Measurements from ENCODE around the gene TNS1. TPM values are rescaled to one million over a fixed set of nuclear protein-coding genes. Genes with fewer than 3 reads are reported as not detected.
"Not testable (repeated sequence)": the region's sequence is repeated elsewhere in the genome, so short reads cannot be mapped to it uniquely, and the experiment has no call there.

Gene TNS1
- total and polyA plus RNA-seq, 4 donors = 46.9 to 64.5 (median 58.1) TPM

DNA sequence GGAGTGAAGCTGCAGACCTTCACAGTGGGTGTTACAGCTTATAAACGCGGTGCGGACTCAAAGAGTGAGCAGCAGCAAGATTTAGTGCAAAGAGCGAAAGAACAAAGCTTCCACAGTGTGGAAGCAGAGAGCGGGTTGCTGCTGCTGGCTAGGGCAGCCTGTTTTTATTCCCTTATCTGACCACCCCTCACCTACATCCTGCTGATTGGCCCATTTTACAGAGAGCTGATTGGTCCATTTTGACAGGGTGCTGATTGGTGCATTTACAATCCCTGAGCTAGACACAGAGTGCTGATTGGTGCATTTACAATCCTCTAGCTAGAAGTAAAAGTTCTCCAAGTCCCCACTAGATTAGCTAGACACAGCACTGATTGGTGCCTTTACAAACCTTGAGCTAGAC lies 216.2 kb downstream of the TNS1 start:
- H3K4me3 ChIP-seq (ENCODE audit: low read depth, low read length); DNase-seq (ENCODE audit: low read depth in 4 of 6, low spot score in 6 of 6); H3K27ac ChIP-seq (ENCODE audit: low read depth, low read length); H3K27me3 ChIP-seq (ENCODE audit: control insufficient read depth, insufficient read depth, low read length); H3K36me3 ChIP-seq (ENCODE audit: control insufficient read depth, insufficient read depth, low read length); H3K9me3 ChIP-seq (ENCODE audit: control insufficient read depth, insufficient read depth, low read length): not testable (repeated sequence)
- H3K4me1 ChIP-seq (ENCODE audit: control insufficient read depth, insufficient read depth, low read length) = peaks cover 19% of the 10 kb centered on the region
- WGBS (ENCODE audit: insufficient coverage) = 53% methylated on average over 5 of the region's 5 CpGs

DNA sequence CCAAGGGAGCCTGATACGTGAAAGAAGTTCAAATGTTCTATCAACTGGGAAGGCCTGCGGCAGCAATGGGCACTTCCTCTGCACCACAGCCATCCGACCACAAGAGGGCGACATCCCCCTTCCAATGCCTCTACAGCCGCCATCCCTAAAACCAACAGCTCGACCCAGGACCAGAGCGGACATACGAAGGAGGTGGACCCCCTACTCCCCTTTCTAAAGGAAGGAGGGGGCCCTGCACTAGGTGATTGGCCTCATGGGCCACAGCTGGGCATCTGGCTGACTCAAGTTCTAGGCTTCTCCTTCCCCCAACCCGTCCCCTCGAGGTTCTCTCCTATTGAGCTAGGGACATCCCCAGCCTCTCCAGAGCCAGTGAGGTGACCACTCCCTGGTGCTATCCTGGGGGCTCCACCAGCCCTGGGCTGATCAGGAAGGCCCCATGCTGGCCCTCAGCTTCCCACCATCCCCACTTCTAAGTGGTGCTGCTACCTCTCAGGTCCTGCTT lies 217.2 kb downstream of the TNS1 start:
- H3K27me3 ChIP-seq (ENCODE audit: control insufficient read depth, insufficient read depth, low read length) = no peaks in the 10 kb centered on the region
- peak; percentile 29 to 93 (median 60) for DNase-seq (ENCODE audit: low read depth in 4 of 6, low spot score in 6 of 6)
- WGBS (ENCODE audit: insufficient coverage) = 17% methylated on average over 10 of the region's 10 CpGs
- no peak overlapping the region for H3K27ac ChIP-seq (ENCODE audit: low read depth, low read length)
- H3K4me3 ChIP-seq (ENCODE audit: low read depth, low read length) = no peak overlapping the region
- no peaks in the 10 kb centered on the region for H3K9me3 ChIP-seq (ENCODE audit: control insufficient read depth, insufficient read depth, low read length)
- peaks cover 19% of the 10 kb centered on the region for H3K4me1 ChIP-seq (ENCODE audit: control insufficient read depth, insufficient read depth, low read length)
- peaks cover 6% of the 10 kb centered on the region for H3K36me3 ChIP-seq (ENCODE audit: control insufficient read depth, insufficient read depth, low read length)

DNA sequence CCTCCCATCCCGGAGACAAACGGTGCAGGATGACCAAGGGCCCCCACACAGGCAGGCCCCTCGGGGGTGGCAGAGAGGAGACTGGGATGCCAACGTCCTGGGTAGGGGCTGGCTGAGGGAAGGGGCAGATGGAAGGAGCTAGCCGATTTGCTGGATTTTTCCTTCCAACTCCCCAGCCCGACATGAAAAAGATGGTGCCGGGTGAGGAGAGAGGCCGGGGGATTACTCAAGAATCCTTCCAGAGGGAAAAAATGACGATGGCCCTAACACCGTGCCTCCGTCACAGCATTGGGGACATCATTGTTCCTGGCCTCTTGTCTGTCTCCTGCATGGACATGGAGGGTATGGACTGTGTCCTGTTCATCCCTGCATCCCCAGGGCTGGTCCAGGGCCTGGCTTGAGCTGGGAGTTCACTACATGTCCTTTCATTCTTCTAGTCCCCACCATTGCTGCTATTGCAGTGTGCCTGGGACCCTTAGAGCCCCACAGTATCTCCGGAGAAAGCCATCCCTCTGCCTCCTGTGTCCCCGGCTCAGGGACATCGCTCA lies 217.7 kb downstream of the TNS1 start:
- Histone ChIP-seq H3K27me3 (ENCODE audit: control insufficient read depth, insufficient read depth, low read length) (no peaks in the 10 kb centered on the region), H3K36me3 (ENCODE audit: control insufficient read depth, insufficient read depth, low read length) (peaks cover 6% of the 10 kb centered on the region), H3K27ac (ENCODE audit: low read depth, low read length) (no peak overlapping the region), H3K4me3 (ENCODE audit: low read depth, low read length) (no peak overlapping the region), H3K4me1 (ENCODE audit: control insufficient read depth, insufficient read depth, low read length) (peaks cover 19% of the 10 kb centered on the region), H3K9me3 (ENCODE audit: control insufficient read depth, insufficient read depth, low read length) (no peaks in the 10 kb centered on the region)
- DNase-seq (ENCODE audit: low read depth in 4 of 6, low spot score in 6 of 6) = no peak
- WGBS (ENCODE audit: insufficient coverage) = 59% methylated on average over 9 of the region's 14 CpGs

DNA sequence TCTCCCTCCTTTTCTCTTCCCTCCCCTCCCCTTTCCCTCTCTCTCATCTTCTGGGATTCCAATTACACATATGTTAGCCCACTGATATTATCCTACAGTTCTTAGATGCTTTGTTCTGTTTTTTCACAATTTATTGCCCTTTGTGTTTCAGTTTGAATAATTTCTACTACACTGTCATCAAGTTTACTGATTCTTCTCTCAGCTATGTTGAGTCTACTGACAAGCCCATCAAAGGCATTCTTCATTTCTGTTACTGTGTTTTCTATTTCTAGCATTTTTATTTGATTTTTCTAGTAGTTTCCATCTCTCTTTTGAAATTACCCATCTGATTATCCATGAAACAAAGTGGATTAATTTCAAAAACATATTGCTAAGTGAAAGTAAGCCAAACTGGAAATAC lies 219.6 kb downstream of the TNS1 start:
- Histone ChIP-seq H3K27ac (ENCODE audit: low read depth, low read length) (no peak overlapping the region), H3K4me3 (ENCODE audit: low read depth, low read length) (no peak overlapping the region), H3K4me1 (ENCODE audit: control insufficient read depth, insufficient read depth, low read length) (peaks cover 6% of the 10 kb centered on the region), H3K36me3 (ENCODE audit: control insufficient read depth, insufficient read depth, low read length) (peaks cover 6% of the 10 kb centered on the region), H3K9me3 (ENCODE audit: control insufficient read depth, insufficient read depth, low read length) (no peaks in the 10 kb centered on the region), H3K27me3 (ENCODE audit: control insufficient read depth, insufficient read depth, low read length) (no peaks in the 10 kb centered on the region)
- DNase-seq (ENCODE audit: low read depth in 4 of 6, low spot score in 6 of 6) = no peak

DNA sequence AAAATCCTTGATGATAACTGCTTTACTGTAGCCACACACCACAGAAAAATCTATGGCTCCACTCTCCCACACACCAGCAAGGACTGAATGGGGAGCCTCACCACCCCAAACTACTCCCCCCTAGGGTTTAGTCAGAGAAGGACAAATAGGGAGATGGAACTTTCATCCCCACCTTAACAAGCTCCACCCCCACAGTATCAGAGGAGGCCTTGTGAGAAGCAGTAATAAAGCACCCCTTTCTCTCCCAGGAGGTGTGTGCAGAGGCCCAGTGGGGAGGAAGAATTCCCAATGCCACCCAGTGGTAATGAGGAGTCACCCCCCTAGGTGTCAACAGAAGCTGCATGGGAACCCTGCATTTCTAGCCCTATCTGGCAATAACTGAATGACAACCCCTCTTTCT lies 224.9 kb downstream of the TNS1 start:
- H3K27ac ChIP-seq (ENCODE audit: low read depth, low read length) = no peak overlapping the region
- no peaks in the 10 kb centered on the region for H3K27me3 ChIP-seq (ENCODE audit: control insufficient read depth, insufficient read depth, low read length)
- H3K36me3 ChIP-seq (ENCODE audit: control insufficient read depth, insufficient read depth, low read length) = no peaks in the 10 kb centered on the region
- no peaks in the 10 kb centered on the region for H3K4me1 ChIP-seq (ENCODE audit: control insufficient read depth, insufficient read depth, low read length)
- DNase-seq (ENCODE audit: low read depth in 4 of 6, low spot score in 6 of 6) = no peak
- H3K9me3 ChIP-seq (ENCODE audit: control insufficient read depth, insufficient read depth, low read length) = no peaks in the 10 kb centered on the region
- H3K4me3 ChIP-seq (ENCODE audit: low read depth, low read length) = no peak overlapping the region

DNA sequence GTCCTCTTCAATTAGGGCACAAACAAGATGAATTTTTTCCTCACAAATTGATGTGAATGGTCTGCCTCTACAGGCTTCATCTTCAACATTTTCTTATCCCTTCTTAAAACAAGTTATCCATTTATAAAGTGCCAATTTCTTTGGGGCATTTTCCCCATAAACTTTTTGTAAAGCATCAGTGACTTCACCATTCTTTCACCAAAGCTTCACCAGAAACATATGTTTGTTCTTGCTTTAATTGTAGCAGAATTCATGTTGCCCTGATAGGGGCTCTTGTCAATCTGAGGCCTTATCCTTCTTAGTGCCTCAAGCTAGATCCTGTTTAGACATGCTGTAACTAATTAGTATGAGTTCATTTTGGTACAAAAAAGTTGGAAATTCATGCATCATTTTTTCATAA lies 226.2 kb downstream of the TNS1 start:
- DNase-seq (ENCODE audit: low read depth in 4 of 6, low spot score in 6 of 6) = no peak
- H3K4me1 ChIP-seq (ENCODE audit: control insufficient read depth, insufficient read depth, low read length) = no peaks in the 10 kb centered on the region
- no peak overlapping the region for H3K27ac ChIP-seq (ENCODE audit: low read depth, low read length)
- no peaks in the 10 kb centered on the region for H3K27me3 ChIP-seq (ENCODE audit: control insufficient read depth, insufficient read depth, low read length)
- no peak overlapping the region for H3K4me3 ChIP-seq (ENCODE audit: low read depth, low read length)
- no peaks in the 10 kb centered on the region for H3K9me3 ChIP-seq (ENCODE audit: control insufficient read depth, insufficient read depth, low read length)
- H3K36me3 ChIP-seq (ENCODE audit: control insufficient read depth, insufficient read depth, low read length) = no peaks in the 10 kb centered on the region

DNA sequence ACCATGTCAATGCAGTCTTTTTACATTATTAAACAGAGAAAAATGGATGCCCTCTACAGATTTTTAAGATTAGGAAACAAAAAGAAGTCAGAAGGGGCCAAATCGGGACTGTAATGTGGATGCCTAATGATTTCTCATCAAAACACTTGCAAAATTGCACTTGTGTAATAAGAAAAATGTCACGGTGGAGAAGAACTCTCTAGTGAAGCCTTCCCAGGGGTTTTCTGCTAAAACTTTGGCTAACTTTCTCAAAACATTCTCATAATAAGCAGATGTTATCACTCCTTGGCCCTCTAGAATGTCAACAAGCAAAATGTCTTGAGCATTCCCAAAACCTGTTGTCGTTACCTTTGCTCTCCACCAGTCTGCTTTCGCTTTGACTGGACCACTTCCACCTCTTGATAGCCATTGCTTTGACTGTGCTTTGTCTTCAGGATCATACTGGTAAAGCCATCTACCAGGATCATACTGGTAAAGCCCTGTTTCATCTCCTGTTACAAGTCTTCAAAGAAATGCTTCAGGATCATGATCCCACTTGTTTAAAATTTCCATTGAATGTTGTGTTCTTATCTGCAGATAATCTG lies 226.8 kb downstream of the TNS1 start:
- no peaks in the 10 kb centered on the region for H3K4me1 ChIP-seq (ENCODE audit: control insufficient read depth, insufficient read depth, low read length)
- H3K36me3 ChIP-seq (ENCODE audit: control insufficient read depth, insufficient read depth, low read length) = no peaks in the 10 kb centered on the region
- no peaks in the 10 kb centered on the region for H3K9me3 ChIP-seq (ENCODE audit: control insufficient read depth, insufficient read depth, low read length)
- DNase-seq (ENCODE audit: low read depth in 4 of 6, low spot score in 6 of 6) = no peak
- 83% methylated on average over 2 of the region's 4 CpGs for WGBS (ENCODE audit: insufficient coverage)
- H3K27ac ChIP-seq (ENCODE audit: low read depth, low read length) = no peak overlapping the region
- H3K4me3 ChIP-seq (ENCODE audit: low read depth, low read length) = no peak overlapping the region
- no peaks in the 10 kb centered on the region for H3K27me3 ChIP-seq (ENCODE audit: control insufficient read depth, insufficient read depth, low read length)

DNA sequence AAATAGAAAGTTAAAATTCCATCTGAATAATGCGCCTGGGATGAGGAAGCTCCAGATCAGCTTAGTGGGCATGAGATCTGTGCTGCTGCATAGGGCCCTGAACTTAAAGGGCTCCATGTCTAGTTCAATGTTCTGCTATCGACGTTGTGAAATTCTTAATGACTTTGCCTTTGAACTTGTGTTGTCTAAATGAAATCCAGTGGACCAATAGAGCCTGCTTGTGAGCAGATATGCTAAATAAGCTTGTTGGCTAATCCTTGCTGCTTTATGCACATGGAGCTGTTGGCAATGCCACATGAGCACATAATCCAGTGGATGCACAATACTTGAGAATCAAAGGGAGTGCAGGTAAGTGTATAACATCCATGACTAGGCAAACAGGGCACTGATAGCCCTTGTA lies 228.6 kb downstream of the TNS1 start:
- no peak for DNase-seq (ENCODE audit: low read depth in 4 of 6, low spot score in 6 of 6)
- no peaks in the 10 kb centered on the region for H3K36me3 ChIP-seq (ENCODE audit: control insufficient read depth, insufficient read depth, low read length)
- H3K4me3 ChIP-seq (ENCODE audit: low read depth, low read length) = no peak overlapping the region
- H3K9me3 ChIP-seq (ENCODE audit: control insufficient read depth, insufficient read depth, low read length) = no peaks in the 10 kb centered on the region
- WGBS (ENCODE audit: insufficient coverage) = 77% methylated on average over 3 of the region's 3 CpGs
- no peaks in the 10 kb centered on the region for H3K27me3 ChIP-seq (ENCODE audit: control insufficient read depth, insufficient read depth, low read length)
- H3K27ac ChIP-seq (ENCODE audit: low read depth, low read length) = no peak overlapping the region
- no peaks in the 10 kb centered on the region for H3K4me1 ChIP-seq (ENCODE audit: control insufficient read depth, insufficient read depth, low read length)

DNA sequence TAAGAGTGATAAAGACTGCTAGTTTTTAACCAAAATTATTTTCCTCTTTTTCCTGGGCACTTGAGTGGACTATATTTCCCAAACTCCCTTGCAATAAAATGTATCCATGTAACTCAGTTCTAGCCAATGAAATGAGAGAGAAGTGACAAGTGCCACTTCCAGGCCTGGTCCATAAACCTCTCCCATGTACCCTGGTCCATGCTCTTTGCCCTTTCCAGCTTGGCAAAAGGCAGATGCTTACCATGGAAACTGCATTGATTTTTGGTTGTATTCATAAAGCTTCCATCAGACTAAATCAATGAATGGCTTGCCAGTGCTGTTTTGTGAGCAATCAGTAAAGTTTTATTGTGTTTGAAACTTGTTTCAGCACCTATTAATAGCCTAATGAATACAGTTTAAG lies 229.3 kb downstream of the TNS1 start:
- Histone ChIP-seq H3K4me1 (ENCODE audit: control insufficient read depth, insufficient read depth, low read length) (no peaks in the 10 kb centered on the region), H3K9me3 (ENCODE audit: control insufficient read depth, insufficient read depth, low read length) (no peaks in the 10 kb centered on the region), H3K36me3 (ENCODE audit: control insufficient read depth, insufficient read depth, low read length) (no peaks in the 10 kb centered on the region)

DNA sequence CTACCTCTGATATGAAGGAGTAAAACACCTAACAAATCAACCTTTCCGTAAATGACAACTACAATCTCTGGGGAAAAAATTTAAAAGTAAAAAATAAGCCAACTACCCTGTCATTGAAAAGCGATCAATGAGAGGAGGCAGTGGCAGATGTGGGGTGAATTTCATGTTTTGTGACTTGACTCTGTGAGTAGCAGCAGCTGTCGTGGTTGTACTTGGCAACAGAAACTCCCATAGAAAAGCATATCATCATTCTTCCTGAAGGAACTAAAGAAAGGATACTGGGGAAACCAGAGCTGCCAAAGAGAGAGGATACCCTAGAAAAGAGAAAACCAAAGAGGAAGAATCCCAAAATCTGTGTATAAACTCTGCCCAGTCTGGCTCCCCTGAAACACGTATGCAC lies 236.4 kb downstream of the TNS1 start:
- Histone ChIP-seq H3K36me3 (ENCODE audit: control insufficient read depth, insufficient read depth, low read length) (no peaks in the 10 kb centered on the region), H3K9me3 (ENCODE audit: control insufficient read depth, insufficient read depth, low read length) (peaks cover 4% of the 10 kb centered on the region), H3K27me3 (ENCODE audit: control insufficient read depth, insufficient read depth, low read length) (no peaks in the 10 kb centered on the region), H3K4me1 (ENCODE audit: control insufficient read depth, insufficient read depth, low read length) (no peaks in the 10 kb centered on the region), H3K27ac (ENCODE audit: low read depth, low read length) (no peak overlapping the region), H3K4me3 (ENCODE audit: low read depth, low read length) (no peak overlapping the region)
- 50% methylated on average over 1 of the region's 4 CpGs for WGBS (ENCODE audit: insufficient coverage)
- no peak for DNase-seq (ENCODE audit: low read depth in 4 of 6, low spot score in 6 of 6)

More for the DNA sequence above, 229.3 kb downstream of the TNS1 start:
- Histone ChIP-seq H3K4me3 (ENCODE audit: low read depth, low read length) (no peak overlapping the region), H3K27ac (ENCODE audit: low read depth, low read length) (no peak overlapping the region), H3K27me3 (ENCODE audit: control insufficient read depth, insufficient read depth, low read length) (no peaks in the 10 kb centered on the region)
- DNase-seq (ENCODE audit: low read depth in 4 of 6, low spot score in 6 of 6) = no peak

Data from spinal cord (tissue), 10 donors.